Endothelial cell of umbilical vein (primary cell): ENCODE data around the gene ZNF274. TPM values are rescaled to one million over a fixed set of nuclear protein-coding genes. Genes with fewer than 3 reads are reported as not detected.
A peak's percentile ranks its signal among the peaks of the same experiment; 100 is the strongest.

ENCODE experiments used
- BruUV-seq: library from RNA; stranded (reverse); fragments of 400-500 nt; replicated peaks from 2 replicates; lab custom pipeline; 2021; lab: Mats Ljungman, UMichigan
- CTCF ChIA-PET: fragments of 300-600, 350-600 bp; sonication (Branson Sonifier 250); formaldehyde crosslinking; loops from one replicate; lab custom pipeline; 2021; ENCODE audit warnings: antibody characterized with exemption, inconsistent platforms; lab: Charles Lee
- POLR2A ChIA-PET: fragments of 300-600, 350-600 bp; sonication (Branson Sonifier 250); formaldehyde crosslinking; loops from one replicate; lab custom pipeline; 2021; ENCODE audit warnings: antibody characterized with exemption, inconsistent platforms; lab: Charles Lee
- DNase-seq: peaks from one replicate; pipeline ENCODE4 v3.0.0-alpha.2; 2011; ENCODE audit warnings: low read depth, low spot score
- FAIRE-seq: peaks from 2 replicates; lab custom pipeline; 2011; peaks lifted over from hg19 to GRCh38; lab: Jason Lieb, UNC
- H2AFZ ChIP-seq: 2 replicates; pipeline ENCODE4 v1.6.0; 2012; ENCODE audit warnings: low read depth, low read length, control low read depth, inconsistent platforms
- H3K27ac ChIP-seq: 2 replicates; pipeline ENCODE4 v1.5.1; 2011; ENCODE audit warnings: low read depth, mild to moderate bottlenecking, control low read depth, low read length, moderate library complexity; ENCODE audit not compliant: insufficient read depth
- H3K27me3 ChIP-seq, 2 experiments: 2 replicates each; pipeline versions ENCODE4 v1.6.0 to v1.6.1; 2011; ENCODE audit warnings: low read length in 2 of 2, mixed read lengths in 1 of 2; ENCODE audit not compliant: control insufficient read depth in 2 of 2, insufficient read depth in 2 of 2
- H3K36me3 ChIP-seq, 2 experiments: 2 replicates in 1 of 2; 3 replicates in 1 of 2; pipeline ENCODE4 v1.5.1; 2011; ENCODE audit warnings: low read length in 2 of 2, mild to moderate bottlenecking in 1 of 2, moderate library complexity in 1 of 2; ENCODE audit not compliant: control insufficient read depth in 2 of 2, insufficient read depth in 2 of 2; ENCODE audit errors: extremely low read depth in 1 of 2
- H3K4me1 ChIP-seq: 3 replicates; pipeline ENCODE4 v1.5.1; 2011; ENCODE audit warnings: mild to moderate bottlenecking, low read length; ENCODE audit not compliant: control insufficient read depth, insufficient read depth; ENCODE audit errors: extremely low read depth
- H3K4me2 ChIP-seq: 2 replicates; pipeline ENCODE4 v1.6.1; 2011; ENCODE audit warnings: low read length, control low read depth, mixed read lengths; ENCODE audit not compliant: insufficient read depth
- H3K4me3 ChIP-seq, 3 experiments: fragments of 200-600 bp in 1 of 3; sonication (generic), shearing (Covaris generic) in 1 of 3; replicated peaks in 1 of 3; 2 replicates each; pipeline ENCODE4 v1.5.1; 2011 to 2016; ENCODE audit warnings: control low read depth in 3 of 3, low read length in 3 of 3, mild to moderate bottlenecking in 2 of 3, inconsistent platforms in 1 of 3, low read depth in 1 of 3, moderate library complexity in 1 of 3; ENCODE audit not compliant: insufficient read depth in 1 of 3
- H3K79me2 ChIP-seq: 2 replicates; pipeline ENCODE4 v1.6.0; 2012; ENCODE audit warnings: low read length, inconsistent platforms; ENCODE audit not compliant: control insufficient read depth, insufficient read depth
- H3K9ac ChIP-seq: replicated peaks from 2 replicates; pipeline ENCODE3; 2011; ENCODE audit warnings: low read length, control low read depth; ENCODE audit not compliant: insufficient read depth; ENCODE audit errors: extremely low read depth
- H3K9me1 ChIP-seq: replicated peaks from 3 replicates; pipeline ENCODE4 v1.6.0; 2011; ENCODE audit warnings: mild to moderate bottlenecking, low read length; ENCODE audit not compliant: control insufficient read depth, insufficient read depth; ENCODE audit errors: extremely low read depth
- H3K9me3 ChIP-seq: replicated peaks from 2 replicates; pipeline ENCODE4 v1.5.1; 2012; ENCODE audit warnings: low read length, inconsistent platforms; ENCODE audit not compliant: control insufficient read depth, insufficient read depth
- H4K20me1 ChIP-seq: replicated peaks from 2 replicates; pipeline ENCODE3; 2011; ENCODE audit warnings: mild to moderate bottlenecking, low read length; ENCODE audit not compliant: control insufficient read depth, insufficient read depth; ENCODE audit errors: extremely low read depth
- EZH2 ChIP-seq: IDR thresholded peaks from 2 replicates; pipeline ENCODE4 v1.6.1; 2012; ENCODE audit warnings: borderline replicate concordance, low read depth, mild to moderate bottlenecking, moderate library complexity, low read length, inconsistent platforms; ENCODE audit not compliant: severe bottlenecking
- FOS ChIP-seq: IDR thresholded peaks from 2 replicates; pipeline ENCODE4 v1.6.1; 2011; ENCODE audit warnings: mild to moderate bottlenecking, low read length, moderate library complexity, borderline replicate concordance; ENCODE audit not compliant: insufficient read depth
- GATA2 ChIP-seq: IDR thresholded peaks from 2 replicates; pipeline ENCODE4 v1.7.0; 2011; ENCODE audit warnings: low read depth, mild to moderate bottlenecking, moderate library complexity, mixed read lengths, low read length; ENCODE audit not compliant: insufficient read length, insufficient read depth
- JUN ChIP-seq: IDR thresholded peaks from 2 replicates; pipeline ENCODE4 v1.6.1; 2011; ENCODE audit warnings: borderline replicate concordance, low read depth; ENCODE audit not compliant: insufficient read length, insufficient read depth
- MYC ChIP-seq: IDR thresholded peaks from one replicate; pipeline ENCODE4 v1.6.1; 2011; ENCODE audit warnings: mild to moderate bottlenecking, low read depth, low read length
- POLR2A ChIP-seq: IDR thresholded peaks from 2 replicates; pipeline ENCODE4 v1.6.1; 2012; ENCODE audit warnings: low read depth, mild to moderate bottlenecking, control low read depth, low read length
- POLR2AphosphoS5 ChIP-seq: IDR thresholded peaks from 2 replicates; pipeline ENCODE4 v1.6.1; 2012; ENCODE audit warnings: low read depth, mild to moderate bottlenecking, control low read depth, low read length, moderate library complexity; ENCODE audit not compliant: insufficient read depth
- dilution Hi-C: fragments of 300-500 bp; cut with MboI; formaldehyde crosslinking; loops from one replicate; pipeline ENCODE4 v1.15.0; 2019; ENCODE audit warnings: low sequenced_read_pairs; ENCODE audit not compliant: extremely low pct_ligation_motif_present
- intact Hi-C: fragments of 100-400 bp; cut with micrococcal nuclease; formaldehyde crosslinking; loops from one replicate; pipeline ENCODE4 v1.10.0; 2022
- polyA plus RNA-seq, 4 experiments: library from polyadenylated mRNA; depleted of rRNA in 3 of 4; stranded (reverse) in 3 of 4; unstranded in 1 of 4; fragments of >200 nt; gene quantifications; 2 replicates each; pipeline versions ENCODE4 v1.2.1 to v1.2.3, GENCODE V29; 2011 to 2012; ENCODE audit warnings: missing spikeins in 1 of 4
- total RNA-seq: library from RNA; stranded (reverse); gene quantifications from 2 replicates; pipeline ENCODE4 v1.2.3, GENCODE V29; 2021
- TF ChIP-seq, protein P1 (sequence below): IDR thresholded peaks from 2 replicates; pipeline ENCODE4 v1.6.1; 2011; ENCODE audit not compliant: insufficient read depth, insufficient read length
- TF ChIP-seq, protein P2 (sequence below), 2 donors: IDR thresholded peaks; 1 replicate in 1 of 2; 2 replicates in 1 of 2; pipeline ENCODE4 v1.5.1; 2011; ENCODE audit warnings: low read length in 2 of 2, mild to moderate bottlenecking in 2 of 2, moderate library complexity in 2 of 2, control low read depth in 1 of 2, inconsistent platforms in 1 of 2, low read depth in 1 of 2; ENCODE audit not compliant: insufficient read depth in 1 of 2; ENCODE audit errors: extremely low read depth in 1 of 2

The ZNF274 gene
- total and polyA plus RNA-seq, 2 donors (not counting 3 experiments of a cell fraction or from before 2014, with no cell fraction given), result 10.1 to 18.3 TPM

DNA sequence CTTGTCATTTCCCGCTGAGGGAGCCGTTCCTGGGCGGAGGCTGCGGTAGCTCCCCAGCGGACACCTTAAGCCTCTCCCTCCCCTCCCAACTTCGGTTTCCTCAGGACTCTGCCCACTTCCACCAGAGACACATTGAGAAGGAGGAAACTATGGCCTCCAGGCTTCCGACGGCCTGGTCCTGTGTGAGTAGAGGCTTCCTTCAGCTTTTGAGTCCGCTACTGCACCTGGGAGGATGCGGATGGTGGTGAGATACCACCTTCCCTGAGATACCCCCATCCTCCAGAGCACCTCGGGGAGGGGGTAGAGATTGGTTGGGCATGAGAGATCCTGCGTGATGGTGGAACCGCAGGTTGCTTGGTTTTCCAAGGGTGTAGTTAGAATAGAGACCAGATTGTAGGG, 955 bp downstream of the ZNF274 start:
- Histone ChIP-seq H3K9ac (peak overlapping the region; percentile 90), H3K4me1 (no peaks in the 10 kb centered on the region), H3K36me3 (peaks cover 0 to 9% of the 10 kb centered on the region in 2 experiments), H3K79me2 (peaks cover 10% of the 10 kb centered on the region), H3K4me3 (peak overlapping the region; percentile 18 to 98 (median 62)), H3K4me2 (peak overlapping the region; percentile 61), H2AFZ (peak overlapping the region; percentile 30), H3K9me1 (no peaks in the 10 kb centered on the region), H3K27me3 (no peaks in the 10 kb centered on the region), H3K9me3 (no peaks in the 10 kb centered on the region), H4K20me1 (no peaks in the 10 kb centered on the region), H3K27ac (peak overlapping the region; percentile 89)
- TF ChIP-seq MYC (no peak), GATA2 (no peak), JUN (no peak), POLR2AphosphoS5 (no peak), EZH2 (no peak)
- TF ChIP-seq, protein P1, sequence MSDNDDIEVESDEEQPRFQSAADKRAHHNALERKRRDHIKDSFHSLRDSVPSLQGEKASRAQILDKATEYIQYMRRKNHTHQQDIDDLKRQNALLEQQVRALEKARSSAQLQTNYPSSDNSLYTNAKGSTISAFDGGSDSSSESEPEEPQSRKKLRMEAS, result no peak
- ChIA-PET CTCF (interaction anchor here (0.6 to 1.1 kb wide), 2 partner anchors 267 to 379 kb away, joined by 3 read pairs; partner anchors contain the start of gene ZNF417), POLR2A (interaction anchor here (1.0 to 1.5 kb wide), 4 partner anchors 179 to 625 kb away, joined by 3 to 6 read pairs (median 4); partner anchors contain the start of genes ZNF132, ZNF497 and ZNF606)
- dilution Hi-C loops (no loop called here), intact Hi-C loops (loop anchor here (2.0 kb wide), 2 partner anchors 179 to 225 kb away; partner anchors contain the start of genes ZNF497 and ZNF584)
- no peak for FAIRE-seq
- no peak for DNase-seq
- BruUV-seq, result TSS peak; percentile 56

DNA sequence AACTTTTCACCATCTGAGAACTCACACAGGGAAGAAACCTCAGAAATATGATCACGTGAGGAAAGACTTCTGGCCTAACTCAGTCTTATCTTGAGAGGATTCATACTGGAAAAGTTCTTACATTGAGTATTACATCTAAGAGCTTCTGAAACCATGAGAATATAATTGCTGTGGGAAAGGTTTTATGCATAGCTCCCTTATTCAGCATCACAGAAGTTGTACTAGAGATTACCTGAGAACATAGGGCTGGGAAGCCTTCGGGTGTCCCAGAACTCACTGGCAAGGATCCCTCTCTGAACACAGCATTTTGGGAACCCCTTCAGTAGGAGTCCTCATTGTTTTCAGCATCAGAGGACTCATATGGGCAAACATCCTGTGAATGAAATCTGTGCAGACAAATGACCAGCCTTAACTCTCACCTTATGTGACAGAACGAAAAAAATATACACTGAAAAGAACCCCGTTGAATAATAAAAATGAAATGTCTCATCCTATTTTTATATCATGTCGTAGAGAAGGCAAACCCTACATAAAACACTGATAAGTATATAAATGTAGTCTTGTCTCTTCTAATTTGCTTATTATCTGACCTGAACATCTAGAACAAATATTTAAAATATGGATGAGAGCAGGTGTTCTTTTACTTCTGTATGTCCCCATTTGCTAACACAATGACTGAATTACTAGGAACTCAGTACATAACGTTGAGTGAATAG, 14.2 kb downstream of the ZNF274 start:
- peak; percentile 38 for DNase-seq
- FAIRE-seq, result peak; percentile 61
- H3K36me3 ChIP-seq, result peaks cover 11 to 23% of the 10 kb centered on the region in 2 experiments
- intact Hi-C loops (no loop called here), dilution Hi-C loops (no loop called here)
- BruUV-seq, result no TSS peak
- TF ChIP-seq POLR2AphosphoS5, result no peak
- TF ChIP-seq JUN, result no peak
- TF ChIP-seq POLR2A, result no peak
- TF ChIP-seq GATA2, result no peak
- no peak for TF ChIP-seq FOS
- TF ChIP-seq, protein P2, sequence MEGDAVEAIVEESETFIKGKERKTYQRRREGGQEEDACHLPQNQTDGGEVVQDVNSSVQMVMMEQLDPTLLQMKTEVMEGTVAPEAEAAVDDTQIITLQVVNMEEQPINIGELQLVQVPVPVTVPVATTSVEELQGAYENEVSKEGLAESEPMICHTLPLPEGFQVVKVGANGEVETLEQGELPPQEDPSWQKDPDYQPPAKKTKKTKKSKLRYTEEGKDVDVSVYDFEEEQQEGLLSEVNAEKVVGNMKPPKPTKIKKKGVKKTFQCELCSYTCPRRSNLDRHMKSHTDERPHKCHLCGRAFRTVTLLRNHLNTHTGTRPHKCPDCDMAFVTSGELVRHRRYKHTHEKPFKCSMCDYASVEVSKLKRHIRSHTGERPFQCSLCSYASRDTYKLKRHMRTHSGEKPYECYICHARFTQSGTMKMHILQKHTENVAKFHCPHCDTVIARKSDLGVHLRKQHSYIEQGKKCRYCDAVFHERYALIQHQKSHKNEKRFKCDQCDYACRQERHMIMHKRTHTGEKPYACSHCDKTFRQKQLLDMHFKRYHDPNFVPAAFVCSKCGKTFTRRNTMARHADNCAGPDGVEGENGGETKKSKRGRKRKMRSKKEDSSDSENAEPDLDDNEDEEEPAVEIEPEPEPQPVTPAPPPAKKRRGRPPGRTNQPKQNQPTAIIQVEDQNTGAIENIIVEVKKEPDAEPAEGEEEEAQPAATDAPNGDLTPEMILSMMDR (IDR thresholded peaks at IDR 0.05; ENCODE audit: extremely low read depth in 1 of 2, insufficient read depth in 1 of 2, low read depth in 1 of 2, low read length in 2 of 2), result no peak
- no peak for TF ChIP-seq EZH2
- ChIA-PET CTCF (no interaction called here), POLR2A (no interaction called here)
- H3K4me3 ChIP-seq, result no peak overlapping the region
- H3K79me2 ChIP-seq, result no peaks in the 10 kb centered on the region
- no peaks in the 10 kb centered on the region for H3K27me3 ChIP-seq
- H2AFZ ChIP-seq, result no peak overlapping the region
- H3K9me1 ChIP-seq, result no peaks in the 10 kb centered on the region
- H3K4me2 ChIP-seq, result no peak overlapping the region
- no peak overlapping the region for H3K9ac ChIP-seq
- H3K9me3 ChIP-seq, result peaks cover 25% of the 10 kb centered on the region
- H3K27ac ChIP-seq, result no peak overlapping the region
- no peaks in the 10 kb centered on the region for H3K4me1 ChIP-seq
- no peaks in the 10 kb centered on the region for H4K20me1 ChIP-seq
